IgD-negative memory B cell (primary cell): ENCODE measurements around the gene SLC38A1. TPM values are rescaled to one million over a fixed set of nuclear protein-coding genes. Genes with fewer than 3 reads are reported as not detected.
"Not testable (repeated sequence)": the region's sequence is repeated elsewhere in the genome, so short reads cannot be mapped to it uniquely, and the experiment has no call there.

Experiments
- H3K27ac Mint-ChIP-seq, 3 donors: one replicate each; pipeline ENCODE4 v1.8.0; 2020 to 2022; ENCODE audit warnings: mild to moderate bottlenecking in 3 of 3, mixed read lengths in 3 of 3, moderate library complexity in 1 of 3
- H3K27me3 Mint-ChIP-seq: one replicate; pipeline ENCODE4 v1.8.0; 2021; ENCODE audit warnings: mixed read lengths
- H3K36me3 Mint-ChIP-seq: one replicate; pipeline ENCODE4 v1.8.0; 2020; ENCODE audit warnings: mild to moderate bottlenecking, mixed read lengths
- H3K4me1 Mint-ChIP-seq, 3 donors: one replicate each; pipeline ENCODE4 v1.8.0; 2020 to 2022; ENCODE audit warnings: mixed read lengths in 3 of 3, mild to moderate bottlenecking in 1 of 3
- H3K4me3 Mint-ChIP-seq, 4 donors: one replicate each; pipeline ENCODE4 v1.8.0; 2020 to 2022; ENCODE audit warnings: mild to moderate bottlenecking in 4 of 4, mixed read lengths in 4 of 4, moderate library complexity in 3 of 4
- H3K9me3 Mint-ChIP-seq, 3 donors: one replicate each; pipeline ENCODE4 v1.8.0; 2020 to 2021; ENCODE audit warnings: mixed read lengths in 3 of 3, mild to moderate bottlenecking in 1 of 3
- polyA plus RNA-seq: library from polyadenylated mRNA; unstranded; fragments of 300-500 nt; fragmentation: Illumina TruSeq; gene quantifications from one replicate; pipeline ENCODE4 v1.2.3, GENCODE V29; 2021

SLC38A1 gene
- polyA plus RNA-seq, 1 donor from 2014 or later, result 134 TPM

DNA sequence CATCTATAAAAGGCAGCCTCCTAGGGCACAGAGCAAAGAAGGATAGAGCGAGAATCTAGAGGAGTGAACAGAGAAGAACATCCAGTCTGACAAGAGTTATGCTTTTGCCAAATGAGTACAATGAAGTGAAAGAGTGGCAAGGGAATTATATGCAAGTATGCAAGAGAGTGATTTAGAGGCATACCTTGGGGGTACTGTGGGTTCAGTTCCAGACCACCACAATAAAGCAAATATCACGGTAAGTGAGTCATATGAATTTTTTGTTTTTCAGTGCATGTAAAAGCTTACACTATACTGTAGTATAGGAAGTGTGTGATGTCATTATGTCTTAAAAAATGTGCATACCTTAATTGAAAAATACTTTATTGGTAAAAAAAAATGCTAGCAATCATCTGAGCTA lies 101.4 kb downstream of the SLC38A1 start:
- Mint-ChIP-seq H3K4me3 (no peak overlapping the region), H3K27ac (no peak overlapping the region), H3K4me1 (no peaks in the 10 kb centered on the region), H3K9me3 (peaks cover 0 to 5% (median 0%) of the 10 kb centered on the region in 3 donors), H3K27me3 (peaks cover 1% of the 10 kb centered on the region), H3K36me3 (no peaks in the 10 kb centered on the region)

DNA sequence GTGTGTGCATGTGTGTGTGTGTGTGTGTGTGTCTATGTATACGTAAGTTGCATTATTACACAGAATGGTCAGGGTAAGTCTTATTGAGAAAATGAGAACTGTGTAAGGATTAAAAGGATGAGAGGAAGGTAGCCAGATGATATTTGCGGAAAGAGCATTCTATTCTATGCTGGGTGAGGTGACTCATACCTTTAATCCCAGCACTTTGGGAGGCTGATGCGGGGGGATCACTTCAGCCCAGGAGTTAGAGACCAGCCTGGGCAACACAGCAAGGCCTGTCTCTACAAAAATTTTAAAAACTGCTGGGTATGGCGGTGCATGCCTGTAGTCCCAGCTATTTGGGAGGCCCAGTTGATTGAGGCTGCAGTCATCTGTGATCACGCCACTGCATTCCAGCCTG lies 103.7 kb downstream of the SLC38A1 start:
- no peak overlapping the region for H3K4me3 Mint-ChIP-seq
- no peak overlapping the region for H3K27ac Mint-ChIP-seq
- H3K4me1 Mint-ChIP-seq, result no peaks in the 10 kb centered on the region
- peaks cover 1% of the 10 kb centered on the region for H3K27me3 Mint-ChIP-seq
- peaks cover 0 to 5% (median 0%) of the 10 kb centered on the region in 3 donors for H3K9me3 Mint-ChIP-seq
- no peaks in the 10 kb centered on the region for H3K36me3 Mint-ChIP-seq

DNA sequence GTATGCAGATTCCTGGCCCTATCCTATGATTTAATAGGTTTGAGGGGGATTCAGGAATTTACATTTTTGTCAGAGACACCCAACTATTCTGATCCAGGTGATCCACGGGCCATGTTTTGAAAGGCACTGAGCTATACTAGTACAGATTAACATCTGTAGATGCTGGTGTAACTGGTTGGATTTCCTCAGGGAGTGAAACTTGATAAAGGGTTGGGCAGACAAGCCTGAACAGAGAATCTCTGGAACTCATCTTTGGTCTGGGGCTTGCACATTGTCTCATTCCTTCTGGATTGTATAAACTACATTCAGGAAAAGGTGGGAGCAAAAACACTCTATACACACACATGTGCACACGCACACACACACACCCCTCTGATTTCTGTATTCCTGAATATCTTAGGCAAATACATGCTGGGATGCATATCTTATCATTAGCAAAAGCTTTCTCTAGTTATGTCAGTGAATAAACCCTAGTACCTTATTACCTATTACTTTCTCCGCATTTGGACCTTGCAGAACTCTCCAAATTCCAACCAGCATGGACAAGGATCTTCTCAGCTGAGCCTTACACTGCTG lies 104.6 kb downstream of the SLC38A1 start:
- Mint-ChIP-seq H3K9me3 (peaks cover 0 to 5% (median 0%) of the 10 kb centered on the region in 3 donors), H3K27ac (no peak overlapping the region), H3K4me1 (no peaks in the 10 kb centered on the region)

DNA sequence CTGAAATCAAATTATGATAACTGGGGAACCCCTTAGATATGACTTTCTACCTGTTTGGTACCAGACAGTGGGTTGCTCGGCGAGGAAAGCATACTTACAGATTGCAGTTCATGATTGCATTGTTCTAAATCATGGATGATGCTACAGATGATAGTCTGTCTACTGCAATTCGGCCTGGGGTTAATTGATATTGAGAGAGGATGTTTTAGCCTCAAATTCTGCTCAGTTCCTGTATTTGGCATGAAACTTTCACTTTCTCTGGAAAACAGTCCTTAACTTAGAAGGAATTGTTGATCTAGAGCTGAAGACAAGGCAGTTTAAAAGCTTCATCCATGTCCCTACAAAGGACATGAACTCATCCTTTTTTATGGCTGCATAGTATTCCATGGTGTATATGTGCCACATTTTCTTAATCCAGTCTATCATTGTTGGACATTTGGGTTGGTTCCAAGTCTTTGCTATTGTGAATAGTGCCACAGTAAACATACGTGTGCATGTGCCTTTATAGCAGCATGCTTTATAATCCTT lies 106.2 kb downstream of the SLC38A1 start:
- H3K27ac Mint-ChIP-seq, H3K36me3 Mint-ChIP-seq, H3K4me1 Mint-ChIP-seq, H3K27me3 Mint-ChIP-seq, H3K9me3 Mint-ChIP-seq, H3K4me3 Mint-ChIP-seq: not testable (repeated sequence)

More for the DNA sequence above, 104.6 kb downstream of the SLC38A1 start:
- H3K36me3 Mint-ChIP-seq, result no peaks in the 10 kb centered on the region
- peaks cover 1% of the 10 kb centered on the region for H3K27me3 Mint-ChIP-seq
- H3K4me3 Mint-ChIP-seq, result no peak overlapping the region

DNA sequence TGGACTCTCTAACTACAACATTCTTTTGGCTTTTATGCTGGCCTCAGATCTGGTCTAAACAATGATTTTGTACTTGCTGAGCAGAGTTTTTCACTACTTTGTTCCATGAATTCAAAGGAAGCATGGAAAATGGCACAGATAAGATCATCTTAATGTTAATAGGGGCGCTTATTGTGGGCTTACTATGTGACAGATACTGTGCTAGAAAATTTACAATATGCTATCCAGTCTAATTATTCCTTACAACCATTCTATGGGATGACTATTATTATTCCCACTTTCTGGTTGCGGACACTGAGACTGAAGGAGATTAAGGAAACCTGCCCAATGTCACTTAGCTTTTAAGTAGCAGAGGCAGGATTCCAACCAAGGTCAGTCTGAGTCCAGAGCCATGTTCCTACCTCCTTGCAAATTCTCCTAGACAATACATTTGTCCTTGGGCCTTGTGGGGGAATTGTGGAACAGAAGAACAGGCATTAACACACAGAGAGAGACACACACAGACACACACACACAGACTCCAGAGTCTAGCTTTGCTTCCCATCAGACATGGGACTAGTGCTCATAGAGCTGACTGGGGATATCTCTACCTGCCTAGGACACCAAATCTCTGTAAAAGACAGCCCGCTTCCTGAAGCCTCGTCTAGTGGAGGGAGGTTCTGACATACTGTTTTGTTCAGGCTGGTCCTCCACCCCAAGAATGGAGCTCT lies 107.7 kb downstream of the SLC38A1 start:
- Mint-ChIP-seq H3K36me3 (peaks cover 3% of the 10 kb centered on the region), H3K4me3 (no peak overlapping the region), H3K27ac (no peak overlapping the region), H3K27me3 (no peaks in the 10 kb centered on the region), H3K9me3 (peaks cover 0 to 4% (median 4%) of the 10 kb centered on the region in 3 donors), H3K4me1 (no peaks in the 10 kb centered on the region)

DNA sequence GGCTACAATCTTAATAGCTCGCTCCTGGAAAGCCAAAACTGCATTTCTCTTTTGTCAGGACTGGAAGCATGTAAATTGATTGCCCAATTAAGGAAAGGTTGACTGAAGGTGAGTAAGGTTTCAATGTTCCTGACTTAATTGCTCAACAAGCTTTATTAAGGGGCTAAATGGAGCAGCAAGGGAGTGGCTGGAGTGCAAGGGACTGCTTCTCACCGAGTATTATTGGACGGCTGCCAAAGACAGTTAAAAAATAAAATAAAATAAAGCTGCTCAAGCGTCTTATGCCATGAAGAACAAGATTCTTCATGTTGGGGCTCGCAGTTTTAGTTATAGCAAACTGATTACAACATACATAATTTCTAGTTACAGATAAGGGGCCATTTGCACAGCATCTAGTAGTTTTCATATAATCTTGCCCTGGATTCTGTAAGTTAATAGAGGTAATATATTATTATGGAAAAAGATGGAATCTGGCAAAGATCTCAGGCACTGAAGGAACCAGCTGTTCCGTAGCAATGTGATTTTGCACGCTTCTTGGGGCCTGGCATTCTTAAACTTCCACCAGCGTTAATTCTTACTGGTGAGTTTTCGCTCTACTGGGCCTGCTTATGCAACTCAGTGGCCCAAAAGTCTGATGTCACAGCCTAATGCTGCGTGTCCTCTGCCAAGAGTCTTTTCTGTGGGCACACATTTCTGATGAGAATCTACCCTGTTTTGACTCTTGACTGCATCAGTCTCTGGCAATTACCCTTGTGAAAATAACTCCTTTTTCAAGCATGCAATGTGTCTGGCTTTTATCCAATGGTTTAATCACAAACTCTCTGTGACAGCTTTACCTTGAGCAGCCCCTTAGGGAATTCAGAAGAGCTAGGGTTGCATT lies 108.5 kb downstream of the SLC38A1 start:
- Mint-ChIP-seq H3K27ac (no peak overlapping the region), H3K9me3 (peaks cover 0 to 8% (median 5%) of the 10 kb centered on the region in 3 donors)

DNA sequence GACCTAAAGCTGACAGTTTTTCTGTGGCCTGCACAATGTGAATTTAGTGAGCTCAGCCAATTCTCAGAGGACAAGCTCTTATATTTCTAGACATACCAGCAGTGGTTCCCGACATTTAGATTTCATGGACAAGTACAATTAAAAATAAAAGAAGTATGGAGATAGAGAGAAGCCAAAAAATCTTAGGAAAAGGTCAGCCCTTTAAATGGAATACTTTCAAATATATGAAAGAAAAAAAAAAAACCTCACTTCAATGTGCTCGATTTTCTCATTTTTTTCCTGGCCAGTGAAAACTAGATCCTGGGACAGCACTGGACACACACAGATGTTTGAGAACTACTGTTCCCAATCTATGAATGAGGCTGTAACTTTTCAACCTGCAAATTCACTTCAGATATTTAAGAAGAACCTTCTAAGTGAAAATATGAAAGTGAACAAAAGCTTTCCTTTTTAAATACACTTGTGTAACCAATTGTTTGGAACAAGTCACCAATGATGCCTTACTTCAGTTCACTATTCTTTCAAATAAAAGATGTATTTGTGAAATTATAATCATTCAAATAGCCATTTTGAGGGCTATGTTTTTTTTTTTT lies 109.4 kb downstream of the SLC38A1 start:
- Mint-ChIP-seq H3K36me3 (peaks cover 3% of the 10 kb centered on the region), H3K27ac (no peak overlapping the region), H3K9me3 (peaks cover 0 to 8% (median 5%) of the 10 kb centered on the region in 3 donors), H3K4me1 (no peaks in the 10 kb centered on the region), H3K4me3 (no peak overlapping the region), H3K27me3 (no peaks in the 10 kb centered on the region)

More for the DNA sequence above, 108.5 kb downstream of the SLC38A1 start:
- no peaks in the 10 kb centered on the region for H3K4me1 Mint-ChIP-seq
- H3K27me3 Mint-ChIP-seq, result no peaks in the 10 kb centered on the region
- no peak overlapping the region for H3K4me3 Mint-ChIP-seq
- peaks cover 3% of the 10 kb centered on the region for H3K36me3 Mint-ChIP-seq

DNA sequence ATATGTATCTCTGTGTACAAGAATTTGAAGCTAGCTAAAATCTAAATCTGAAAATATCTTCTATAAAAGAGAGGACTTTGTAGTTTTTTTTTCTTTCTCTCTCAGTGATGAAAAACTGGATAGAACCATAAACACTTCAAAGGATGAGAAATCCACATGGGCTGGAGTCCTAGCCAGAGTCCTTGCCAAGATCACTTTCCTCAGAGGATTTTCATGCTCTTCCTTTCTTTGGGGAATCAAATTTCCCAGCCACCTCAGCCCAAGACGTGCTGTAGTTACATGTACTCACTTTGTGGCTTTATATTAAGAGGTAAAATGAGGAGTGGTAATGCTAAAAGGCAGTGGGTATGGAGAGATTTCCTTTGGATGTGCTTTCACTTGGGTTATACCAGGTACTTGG lies 110.3 kb downstream of the SLC38A1 start:
- H3K4me3 Mint-ChIP-seq, result no peak overlapping the region
- H3K27ac Mint-ChIP-seq, result no peak overlapping the region

DNA sequence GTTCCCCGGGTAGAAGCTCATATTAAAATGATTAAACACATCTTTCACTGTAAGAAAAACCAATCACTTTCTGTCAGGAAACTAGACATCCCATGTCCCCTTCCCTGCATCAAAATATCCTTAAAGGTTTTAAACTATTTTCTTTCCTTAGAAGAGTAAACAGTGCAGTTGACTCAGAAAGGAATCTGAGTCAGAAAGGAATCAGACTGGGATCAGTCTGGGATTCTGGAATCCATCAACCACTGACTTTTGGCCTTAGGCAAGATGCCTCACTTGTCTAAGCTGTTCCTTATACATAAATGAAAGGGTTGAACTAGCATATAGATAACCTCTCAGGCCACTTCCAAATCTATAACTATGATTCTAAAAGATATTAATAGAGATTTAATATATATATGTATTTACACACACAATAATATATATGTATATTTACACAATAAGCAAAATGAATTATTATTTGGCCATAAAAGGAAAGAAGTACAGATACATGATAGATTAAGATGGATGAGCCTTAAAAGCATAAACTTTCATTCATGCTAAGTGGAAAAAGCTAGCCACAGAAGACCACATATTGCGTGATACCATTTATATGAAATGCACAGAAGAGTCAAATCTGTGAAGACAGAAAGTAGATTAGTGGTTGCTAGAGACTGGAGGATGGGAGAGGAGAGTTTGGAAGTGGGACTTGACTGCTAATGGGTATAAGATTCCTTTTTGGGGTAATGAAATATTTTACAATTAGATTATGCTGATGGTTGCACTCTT lies 114.4 kb downstream of the SLC38A1 start:
- no peaks in the 10 kb centered on the region for H3K27me3 Mint-ChIP-seq

More for the DNA sequence above, 110.3 kb downstream of the SLC38A1 start:
- peaks cover 0 to 8% (median 5%) of the 10 kb centered on the region in 3 donors for H3K9me3 Mint-ChIP-seq
- no peaks in the 10 kb centered on the region for H3K4me1 Mint-ChIP-seq
- H3K27me3 Mint-ChIP-seq, result no peaks in the 10 kb centered on the region
- peaks cover 3% of the 10 kb centered on the region for H3K36me3 Mint-ChIP-seq

DNA sequence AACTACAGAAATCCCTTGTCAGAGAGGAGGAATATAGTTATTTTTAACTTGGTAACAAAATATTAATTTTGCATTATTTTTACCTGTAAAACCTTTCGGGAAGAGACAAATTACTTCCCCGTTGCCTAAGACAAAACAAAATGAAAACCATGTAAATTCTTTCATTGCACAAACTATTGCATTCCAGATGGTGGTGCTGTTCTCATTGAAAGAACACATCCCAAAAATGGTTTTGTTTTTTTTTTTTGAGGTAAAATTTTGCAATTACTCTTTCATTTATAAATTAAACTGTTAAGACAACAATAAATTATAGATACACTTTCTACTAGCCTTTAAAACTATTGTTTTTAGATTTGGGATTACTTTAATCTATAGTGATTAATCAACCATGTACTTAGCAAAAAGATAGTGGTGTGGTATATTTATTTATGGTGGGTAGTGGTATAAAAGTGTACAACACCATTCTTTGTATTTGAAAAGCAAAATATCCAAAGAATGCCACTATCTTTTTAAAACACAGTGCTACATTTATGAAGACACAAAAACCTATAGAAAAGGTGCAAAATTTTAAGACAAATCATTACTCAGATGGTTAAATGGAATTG lies 115.5 kb downstream of the SLC38A1 start:
- no peaks in the 10 kb centered on the region for H3K4me1 Mint-ChIP-seq
- H3K9me3 Mint-ChIP-seq, result peaks cover 0 to 8% (median 5%) of the 10 kb centered on the region in 3 donors
- H3K4me3 Mint-ChIP-seq, result no peak overlapping the region
- no peak overlapping the region for H3K27ac Mint-ChIP-seq
- peaks cover 4% of the 10 kb centered on the region for H3K36me3 Mint-ChIP-seq
- no peaks in the 10 kb centered on the region for H3K27me3 Mint-ChIP-seq

More for the DNA sequence above, 114.4 kb downstream of the SLC38A1 start:
- no peak overlapping the region for H3K4me3 Mint-ChIP-seq
- no peaks in the 10 kb centered on the region for H3K4me1 Mint-ChIP-seq
- peaks cover 0 to 8% (median 5%) of the 10 kb centered on the region in 3 donors for H3K9me3 Mint-ChIP-seq
- H3K27ac Mint-ChIP-seq, result peak overlapping the region in 1 of 3 donors; percentile 12
- H3K36me3 Mint-ChIP-seq, result peaks cover 3% of the 10 kb centered on the region

DNA sequence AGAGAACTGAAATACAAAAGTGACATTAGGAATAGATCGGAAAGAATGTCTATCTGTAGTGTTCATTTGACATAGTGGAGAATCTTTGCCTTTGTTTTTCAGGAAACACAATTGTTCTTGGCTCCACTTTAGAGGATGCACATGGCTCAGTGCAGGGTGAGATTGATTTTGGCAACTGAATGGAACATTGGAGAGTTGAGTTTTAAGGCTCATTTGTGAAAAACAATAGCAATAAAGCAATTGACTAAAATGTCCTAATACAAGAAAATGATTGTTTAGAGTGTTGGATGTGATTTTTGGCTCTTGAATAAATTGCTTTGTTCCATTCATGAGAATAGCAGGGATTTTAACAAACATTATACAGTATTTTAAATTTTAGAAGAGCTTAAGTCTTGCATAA lies 116.4 kb downstream of the SLC38A1 start:
- Mint-ChIP-seq H3K36me3 (peaks cover 5% of the 10 kb centered on the region), H3K4me3 (no peak overlapping the region), H3K9me3 (peaks cover 0 to 8% (median 5%) of the 10 kb centered on the region in 3 donors), H3K4me1 (no peaks in the 10 kb centered on the region), H3K27ac (no peak overlapping the region), H3K27me3 (peaks cover 2% of the 10 kb centered on the region)

DNA sequence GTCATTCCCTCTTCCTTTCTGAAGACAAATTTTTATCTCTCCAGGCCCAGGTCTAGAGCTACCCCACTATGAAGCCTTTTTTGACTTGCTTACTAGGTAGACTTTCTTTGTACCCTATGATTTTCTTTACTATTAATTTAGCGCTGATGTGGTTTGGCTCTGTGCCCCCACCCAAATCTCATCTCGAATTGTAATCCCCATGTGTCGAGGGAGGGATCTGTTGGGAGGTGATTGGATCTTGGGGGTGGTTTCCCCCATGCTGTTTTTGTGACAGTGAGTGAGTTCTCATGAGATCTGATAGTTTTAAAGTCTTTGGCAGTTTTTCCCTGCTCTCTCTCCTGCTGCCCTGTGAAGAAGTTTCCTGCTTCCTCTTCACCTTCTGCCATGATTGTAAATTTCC lies 118.1 kb downstream of the SLC38A1 start:
- Mint-ChIP-seq H3K9me3 (no peaks in the 10 kb centered on the region), H3K36me3 (peaks cover 2% of the 10 kb centered on the region), H3K27me3 (peaks cover 4% of the 10 kb centered on the region), H3K27ac (no peak overlapping the region), H3K4me3 (no peak overlapping the region), H3K4me1 (peaks cover 0 to 2% (median 0%) of the 10 kb centered on the region in 3 donors)

DNA sequence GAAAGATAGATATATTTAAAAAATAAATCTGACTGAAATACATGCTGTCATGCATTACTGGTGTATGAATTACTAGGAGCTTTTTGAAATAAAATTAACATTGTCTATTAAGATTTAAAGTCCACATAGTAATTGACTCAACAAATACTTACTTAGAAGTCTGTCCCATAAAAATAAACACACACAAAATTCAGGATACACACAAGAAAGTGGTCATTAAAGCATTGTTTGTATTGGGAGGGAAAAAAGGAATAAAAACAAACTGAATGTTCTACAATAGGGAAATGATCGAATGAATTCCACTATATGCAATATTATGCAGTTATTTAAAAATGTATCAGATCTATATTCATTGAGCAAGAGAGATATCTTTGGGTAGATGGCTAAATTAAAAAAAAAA lies 118.9 kb downstream of the SLC38A1 start:
- Mint-ChIP-seq H3K36me3 (peaks cover 2% of the 10 kb centered on the region), H3K4me3 (no peak overlapping the region), H3K9me3 (no peaks in the 10 kb centered on the region), H3K27ac (no peak overlapping the region), H3K4me1 (peaks cover 0 to 2% (median 0%) of the 10 kb centered on the region in 3 donors), H3K27me3 (peaks cover 4% of the 10 kb centered on the region)

DNA sequence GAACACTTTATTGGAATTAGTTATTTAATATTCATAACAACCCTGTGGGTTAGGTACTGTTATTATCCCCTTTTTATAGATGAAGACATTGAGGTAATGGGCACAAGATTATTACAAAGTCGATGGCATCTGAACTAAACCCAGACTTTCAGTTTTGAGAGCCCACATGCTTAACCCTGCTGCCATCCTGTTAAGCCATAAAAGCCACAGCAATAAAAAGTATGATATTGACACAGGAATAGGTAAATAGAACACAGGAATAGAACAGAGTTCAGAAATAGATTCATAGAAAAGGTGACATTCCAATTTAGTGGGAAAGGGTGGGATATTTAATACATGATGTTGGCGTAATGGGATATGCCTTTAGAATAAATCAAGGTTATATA lies 119.8 kb downstream of the SLC38A1 start:
- peaks cover 0 to 2% (median 0%) of the 10 kb centered on the region in 3 donors for H3K4me1 Mint-ChIP-seq
- H3K36me3 Mint-ChIP-seq, result peaks cover 2% of the 10 kb centered on the region
- no peaks in the 10 kb centered on the region for H3K9me3 Mint-ChIP-seq
- H3K27me3 Mint-ChIP-seq, result peaks cover 4% of the 10 kb centered on the region
- no peak overlapping the region for H3K27ac Mint-ChIP-seq
- no peak overlapping the region for H3K4me3 Mint-ChIP-seq
